ENCODE measurements around the gene NHS. TPM values are rescaled to one million over a fixed set of nuclear protein-coding genes. Genes with fewer than 3 reads are reported as not detected.

Gene NHS
- total and polyA plus RNA-seq, 2 of the 13 experiments (the other 11 are each of a cell fraction or from before 2014, with no cell fraction given), result 0.02 TPM; not detected in 1

DNA sequence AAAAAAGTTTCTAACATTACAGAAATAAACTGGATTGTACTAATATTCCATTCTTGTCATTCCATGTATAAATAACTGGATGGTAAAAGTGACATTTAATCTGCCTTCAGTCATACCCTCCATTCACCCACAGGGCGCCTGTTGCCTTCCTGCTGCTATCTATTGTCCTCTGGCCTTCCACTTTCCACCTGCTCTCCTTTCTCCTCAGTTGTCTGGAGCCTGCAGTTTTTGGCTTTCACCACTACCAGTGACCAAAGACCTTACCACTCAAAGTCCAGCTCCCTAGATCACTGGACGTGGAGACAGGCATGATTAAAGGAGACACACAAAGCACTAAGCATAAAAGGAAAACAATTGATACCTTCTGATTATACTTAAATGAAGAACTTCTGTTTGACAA is 46.2 kb upstream of the NHS start:
- no peak overlapping the region for H3K4me2 ChIP-seq (ENCODE audit: low read depth, low read length)
- DNase-seq (ENCODE audit: low spot score) (no peak), ATAC-seq (no peak), FAIRE-seq (no peak)
- TF ChIP-seq PTBP1 (IDR thresholded peaks at IDR 0.05; ENCODE audit: low read depth, low read length, poor library complexity, severe bottlenecking) (no peak), ZNF513 (CRISPR knock-in tag; conservative IDR thresholded peaks at IDR 0.05) (no peak), ZNF574 (CRISPR knock-in tag; IDR thresholded peaks at IDR 0.05) (no peak), ZSCAN22 (CRISPR knock-in tag; IDR thresholded peaks at IDR 0.05) (no peak), ZNF430 (CRISPR knock-in tag; IDR thresholded peaks at IDR 0.05) (no peak), ZNF282 (IDR thresholded peaks at IDR 0.05; ENCODE audit: partially characterized antibody) (no peak), ZNF614 (CRISPR knock-in tag; IDR thresholded peaks at IDR 0.05; ENCODE audit: borderline replicate concordance) (no peak), ATF3 (CRISPR knock-in tag; IDR thresholded peaks at IDR 0.05) (no peak), SAFB2 (CRISPR knock-in tag; IDR thresholded peaks at IDR 0.05; ENCODE audit: borderline replicate concordance, low read depth) (no peak), KDM2A (CRISPR knock-in tag; IDR thresholded peaks at IDR 0.05; ENCODE audit: borderline replicate concordance, low read depth) (no peak), TCF12 (IDR thresholded peaks at IDR 0.05) (no peak), TCF12 (CRISPR knock-in tag; IDR thresholded peaks at IDR 0.05) (no peak), XBP1 (CRISPR knock-in tag; IDR thresholded peaks at IDR 0.05) (no peak), CHD4 (IDR thresholded peaks at IDR 0.05; ENCODE audit: borderline replicate concordance, low read length) (no peak), ZMYM3 (CRISPR knock-in tag; IDR thresholded peaks at IDR 0.05) (no peak), ZNF17 (CRISPR knock-in tag; IDR thresholded peaks at IDR 0.05) (no peak), SP4 (CRISPR knock-in tag; IDR thresholded peaks at IDR 0.05) (no peak)
- TF ChIP-seq, protein P1, sequence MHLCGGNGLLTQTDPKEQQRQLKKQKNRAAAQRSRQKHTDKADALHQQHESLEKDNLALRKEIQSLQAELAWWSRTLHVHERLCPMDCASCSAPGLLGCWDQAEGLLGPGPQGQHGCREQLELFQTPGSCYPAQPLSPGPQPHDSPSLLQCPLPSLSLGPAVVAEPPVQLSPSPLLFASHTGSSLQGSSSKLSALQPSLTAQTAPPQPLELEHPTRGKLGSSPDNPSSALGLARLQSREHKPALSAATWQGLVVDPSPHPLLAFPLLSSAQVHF (CRISPR knock-in tag; IDR thresholded peaks at IDR 0.05), result no peak
- TF ChIP-seq, protein P2, sequence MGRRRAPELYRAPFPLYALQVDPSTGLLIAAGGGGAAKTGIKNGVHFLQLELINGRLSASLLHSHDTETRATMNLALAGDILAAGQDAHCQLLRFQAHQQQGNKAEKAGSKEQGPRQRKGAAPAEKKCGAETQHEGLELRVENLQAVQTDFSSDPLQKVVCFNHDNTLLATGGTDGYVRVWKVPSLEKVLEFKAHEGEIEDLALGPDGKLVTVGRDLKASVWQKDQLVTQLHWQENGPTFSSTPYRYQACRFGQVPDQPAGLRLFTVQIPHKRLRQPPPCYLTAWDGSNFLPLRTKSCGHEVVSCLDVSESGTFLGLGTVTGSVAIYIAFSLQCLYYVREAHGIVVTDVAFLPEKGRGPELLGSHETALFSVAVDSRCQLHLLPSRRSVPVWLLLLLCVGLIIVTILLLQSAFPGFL (CRISPR knock-in tag; IDR thresholded peaks at IDR 0.05), result no peak
- no peak overlapping the region for H3K9ac ChIP-seq (ENCODE audit: insufficient read depth, low read depth, low read length)
- ChIA-PET CTCF (ENCODE audit: low intra/inter-chr PET ratio, low total read pairs) (no interaction called here), POLR2A (no interaction called here)
- intact Hi-C loops (cut with micrococcal nuclease; ENCODE audit: unreplicated experiment), result no loop called here
- H2AFZ ChIP-seq (ENCODE audit: low read length), result no peak overlapping the region
- WGBS (ENCODE audit: low lambda C conversion rate), result 3% methylated on average over 2 of the region's 2 CpGs
- H3K36me3 ChIP-seq (replicated peaks in 1 of 2; ENCODE audit: control insufficient read depth in 1 of 2, insufficient read depth in 2 of 2, low read length in 2 of 2), result no peaks in the 10 kb centered on the region
- no peaks in the 10 kb centered on the region for H3K9me3 ChIP-seq (ENCODE audit: low read length)
- no peaks in the 10 kb centered on the region for H3K79me2 ChIP-seq (ENCODE audit: insufficient read depth, low read length)
- no peaks in the 10 kb centered on the region for H3K4me1 ChIP-seq (ENCODE audit: insufficient read depth, low read length)
- in situ Hi-C loops (cut with HindIII; ENCODE audit: extremely low pct_ligation_motif_present, low pct_unique_long_range_greater_than_20kb), result no loop called here
- H3K27ac ChIP-seq (ENCODE audit: extremely low read length, insufficient read depth, low read length), result no peak overlapping the region
- no peaks in the 10 kb centered on the region for H3K27me3 ChIP-seq (ENCODE audit: control insufficient read depth in 1 of 2, insufficient read depth in 2 of 2, low read length in 2 of 2)
- no TSS peak for BruUV-seq (replicated peaks)
- H3K4me3 ChIP-seq (replicated peaks in 1 of 3; ENCODE audit: insufficient read depth in 1 of 3, low read depth in 2 of 3, low read length in 3 of 3), result no peak overlapping the region
- H4K20me1 ChIP-seq (ENCODE audit: insufficient read depth, low read length), result no peaks in the 10 kb centered on the region
